Activated T-cell treated with anti-CD3 and anti-CD28 coated beads, Interleukin-2, amount 50 U/mL, for 48 hours (primary cell): ENCODE results near the gene DPY19L1.
A peak's percentile ranks its signal among the peaks of the same experiment; 100 is the strongest.
"Not testable (repeated sequence)": the region's sequence is repeated elsewhere in the genome, so short reads cannot be mapped to it uniquely, and the experiment has no call there.

Source experiments
- DNase-seq, 2 experiments: peaks; one replicate each; pipeline ENCODE4 v3.0.0-alpha.2; 2020

The DPY19L1 gene

DNA sequence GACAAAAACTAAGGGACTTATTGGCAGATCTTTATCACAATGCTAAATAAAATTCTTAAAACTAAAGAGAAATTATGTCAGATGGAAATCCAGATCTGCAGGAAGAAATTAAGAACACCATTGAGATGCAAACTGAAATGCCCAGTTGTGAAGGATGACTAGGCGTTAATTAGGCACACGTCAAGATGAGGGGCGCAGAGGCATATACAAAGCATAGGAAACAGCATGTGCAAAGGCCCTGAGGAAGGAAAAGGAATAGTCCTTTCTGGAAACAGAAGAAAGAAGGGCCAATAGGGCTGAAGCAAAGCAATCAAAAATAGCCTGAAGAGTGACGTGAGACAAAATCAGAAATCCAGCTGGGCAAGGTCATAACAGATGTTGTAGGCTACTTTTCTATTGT, 53.1 kb downstream of the DPY19L1 start:
- not testable (repeated sequence) for DNase-seq

GRCh38 chr7:34982371-34983019, 54.8 kb downstream of the DPY19L1 start:
- no peak for DNase-seq

DNA sequence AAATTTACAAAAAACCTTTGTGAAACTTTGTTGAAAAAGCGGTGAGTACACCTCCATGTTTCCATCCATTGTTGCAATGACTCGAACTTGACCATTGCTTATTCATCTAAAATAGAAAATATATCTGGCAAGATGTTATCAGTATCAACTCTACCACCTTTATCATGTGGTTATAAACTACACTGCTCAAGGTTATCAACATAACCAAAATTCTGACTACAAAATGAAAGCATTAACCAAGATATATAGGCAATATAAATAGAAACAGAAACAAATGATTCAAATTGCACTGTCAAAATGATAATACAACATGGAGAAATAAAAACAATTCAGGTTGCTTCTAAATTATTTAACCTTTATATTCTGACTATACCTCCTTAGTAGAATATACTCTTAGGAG, 58.2 kb downstream of the DPY19L1 start:
- DNase-seq: not testable (repeated sequence)

GRCh38 chr7:34973400-34973760, 63.9 kb downstream of the DPY19L1 start:
- no peak for DNase-seq

GRCh38 chr7:34972739-34973399, 64.4 kb downstream of the DPY19L1 start:
- not testable (repeated sequence) for DNase-seq

DNA sequence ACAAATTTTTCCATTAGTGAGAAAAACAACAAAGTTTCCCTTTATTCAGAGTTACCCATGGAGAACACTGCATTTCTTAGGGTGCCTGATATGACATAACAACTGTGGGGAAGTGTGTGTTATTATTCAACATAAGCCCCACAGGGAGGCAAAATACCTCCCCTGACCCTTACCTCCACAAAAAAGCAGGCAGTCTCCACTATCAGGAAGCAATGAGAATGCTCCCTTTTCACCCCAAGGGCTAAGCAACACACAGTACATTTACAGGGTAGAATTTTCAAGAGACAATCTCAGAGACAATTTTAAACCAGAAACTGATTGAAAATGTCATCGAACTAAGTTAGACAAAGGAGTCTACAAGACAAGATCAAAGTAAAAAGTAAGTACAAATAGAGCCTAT, 69.5 kb downstream of the DPY19L1 start:
- DNase-seq: not testable (repeated sequence)

DNA sequence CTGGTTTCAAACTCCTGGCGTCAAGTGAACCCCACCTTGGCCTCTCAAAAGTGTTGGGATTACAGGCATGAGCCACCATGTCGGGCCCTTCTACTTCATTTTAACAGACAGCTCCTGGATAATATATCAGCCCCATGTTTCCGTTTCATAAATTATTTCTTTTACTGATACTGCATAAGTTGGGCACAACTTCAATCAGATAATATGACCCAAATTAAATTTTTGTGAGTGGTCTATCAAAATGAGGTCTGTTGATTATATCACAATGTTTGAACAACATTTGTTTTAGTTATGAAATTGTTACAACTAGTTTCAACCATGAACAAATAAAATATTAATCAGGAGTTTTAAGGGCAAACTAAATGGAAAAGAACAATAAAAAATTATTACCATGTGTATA, 70.8 kb downstream of the DPY19L1 start:
- DNase-seq: not testable (repeated sequence)

GRCh38 chr7:34958021-34958420, 79.3 kb downstream of the DPY19L1 start:
- DNase-seq: no peak

- no peak for DNase-seq
Measured at GRCh38 chr7:34952822-34953221, 84.5 kb downstream of the DPY19L1 start.

- DNase-seq: no peak
Measured at GRCh38 chr7:34949361-34949760, 87.9 kb downstream of the DPY19L1 start.

- not testable (repeated sequence) for DNase-seq
Measured at GRCh38 chr7:34947427-34947826, 89.9 kb downstream of the DPY19L1 start.

- no peak for DNase-seq
Measured at GRCh38 chr7:34946486-34946885, 90.8 kb downstream of the DPY19L1 start.

DNA sequence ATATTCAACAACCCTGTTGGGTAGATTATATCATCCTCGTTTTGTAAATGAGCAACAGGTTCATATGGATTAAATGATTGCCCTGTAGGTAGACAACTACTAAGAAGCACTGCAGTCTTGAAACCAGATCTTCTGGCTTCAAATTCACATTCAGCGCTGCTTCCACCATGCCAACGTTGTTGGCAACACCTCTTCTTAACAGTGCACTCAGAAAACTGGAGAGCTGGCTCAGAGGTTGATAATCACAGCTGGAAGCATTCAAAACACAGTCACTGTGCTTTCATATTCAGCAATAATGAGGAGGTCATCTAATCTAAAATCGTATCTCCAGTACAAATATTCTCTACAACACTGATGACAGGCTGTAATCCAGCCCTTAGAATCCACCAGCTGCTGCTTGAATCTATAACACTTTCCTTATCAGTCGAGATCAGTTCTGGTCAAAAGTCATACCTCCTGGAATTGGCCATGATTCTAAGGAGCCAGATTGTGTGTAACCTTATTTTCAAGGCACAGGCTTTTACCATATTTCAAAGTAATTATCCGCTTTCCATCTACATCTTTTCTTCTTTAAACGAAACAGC, 91.3 kb downstream of the DPY19L1 start:
- not testable (repeated sequence) for DNase-seq

GRCh38 chr7:34939175-34939574, 98.1 kb downstream of the DPY19L1 start:
- no peak for DNase-seq

DNA sequence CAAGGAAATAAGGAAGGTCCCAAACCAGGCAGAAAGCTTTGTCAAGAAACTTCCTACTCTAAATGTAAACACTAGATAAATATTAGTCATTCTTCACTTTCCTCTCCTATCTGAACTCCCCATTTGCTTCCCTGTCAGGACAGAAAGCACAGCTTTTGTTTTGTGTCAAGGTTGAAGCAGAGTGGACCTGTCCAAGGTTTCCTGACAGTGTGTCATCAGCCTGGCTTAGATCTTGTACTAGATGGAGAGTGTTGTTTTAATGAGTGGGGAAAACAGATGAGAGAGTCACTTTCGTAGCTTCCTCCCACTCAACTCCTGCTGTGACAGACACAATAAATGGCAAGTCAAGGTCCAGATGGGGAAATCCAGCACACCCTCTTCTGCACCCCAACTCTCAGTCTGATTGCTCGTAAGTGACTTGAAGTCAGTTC, 101.5 kb downstream of the DPY19L1 start:
- DNase-seq: not testable (repeated sequence)

DNA sequence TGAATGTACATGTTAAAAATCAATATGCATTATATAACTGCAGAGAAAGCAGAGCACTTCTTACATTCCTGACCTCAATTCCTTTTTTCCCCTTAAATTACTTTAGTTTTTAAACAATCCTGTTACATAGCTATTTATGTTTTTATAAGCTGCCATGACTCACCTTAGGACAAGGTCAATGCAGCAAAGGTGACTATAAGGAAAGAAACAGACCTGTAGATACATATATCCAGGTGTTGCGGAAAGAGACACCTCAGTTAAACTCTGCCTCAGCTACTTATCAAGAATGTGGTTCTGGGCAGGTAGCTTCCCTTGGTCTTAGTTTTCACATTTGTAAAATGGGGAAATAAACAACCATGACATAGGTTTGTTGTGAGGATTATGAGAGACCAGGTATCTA, 105.5 kb downstream of the DPY19L1 start:
- no peak for DNase-seq

GRCh38 chr7:34929783-34930182, 107.5 kb downstream of the DPY19L1 start:
- not testable (repeated sequence) for DNase-seq

- no peak for DNase-seq
Measured at GRCh38 chr7:34928560-34928959, 108.7 kb downstream of the DPY19L1 start.

DNA sequence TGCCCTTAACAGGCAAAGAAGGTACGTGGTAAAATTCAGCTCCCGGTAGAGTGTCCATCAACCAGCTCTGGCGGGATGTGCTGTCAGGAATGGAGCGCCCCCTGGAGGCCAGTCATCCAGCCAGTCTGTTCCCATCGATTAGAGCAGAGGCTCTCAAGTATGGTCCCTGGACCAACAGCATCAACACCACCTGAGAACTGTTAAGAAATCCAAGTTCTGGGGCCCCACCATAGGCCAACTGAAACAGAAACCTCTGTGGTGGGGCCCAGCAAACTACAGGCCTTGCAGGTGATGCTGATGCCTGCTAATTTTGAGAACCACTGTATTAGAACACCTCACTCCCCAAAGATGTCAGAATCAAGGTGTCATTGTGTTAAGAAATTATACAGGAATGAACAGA, 109.2 kb downstream of the DPY19L1 start:
- DNase-seq: peak; percentile 64 to 72

GRCh38 chr7:34920470-34920869, 116.8 kb downstream of the DPY19L1 start:
- DNase-seq: not testable (repeated sequence)

GRCh38 chr7:34919038-34919437, 118.2 kb downstream of the DPY19L1 start:
- not testable (repeated sequence) for DNase-seq

DNA sequence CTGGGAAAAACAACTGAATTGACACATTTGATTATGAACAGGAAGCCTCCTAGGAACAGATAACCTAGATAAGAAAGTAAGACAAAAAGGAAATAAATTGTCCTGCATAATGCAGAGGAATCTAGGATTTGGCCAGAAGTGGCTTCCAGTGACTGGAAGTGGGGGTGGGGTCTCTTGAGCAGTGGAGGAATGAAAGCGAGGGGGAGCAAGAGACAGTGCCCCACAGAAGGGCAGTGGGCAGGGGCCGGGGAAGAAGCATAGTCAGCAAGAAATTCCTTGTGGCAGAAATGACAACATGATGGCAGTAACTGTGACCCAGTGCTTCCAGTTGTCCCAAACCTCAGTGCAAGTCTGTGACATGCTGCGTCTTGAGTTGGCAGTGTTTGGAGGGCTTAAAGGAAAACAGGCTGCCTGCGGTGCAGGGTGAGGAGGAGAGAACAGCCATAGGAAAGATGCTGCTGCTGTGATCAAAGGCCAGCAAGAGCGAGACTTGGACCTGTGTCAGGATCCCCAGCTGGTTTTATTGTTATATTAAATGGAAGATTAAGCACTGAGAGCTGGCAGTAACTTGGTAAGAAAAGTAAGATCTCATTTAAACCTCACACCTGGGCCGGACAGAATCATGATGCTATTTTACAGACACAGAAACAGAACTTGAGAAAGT, 119.0 kb downstream of the DPY19L1 start:
- not testable (repeated sequence) for DNase-seq

- DNase-seq: not testable (repeated sequence)
Measured at GRCh38 chr7:34917515-34917914, 119.8 kb downstream of the DPY19L1 start.

- DNase-seq: no peak
Measured at GRCh38 chr7:34916267-34916666, 121.0 kb downstream of the DPY19L1 start.
